NCI-H2081 treated with DMSO at 0.1 percent for 48 hours (cell line): ENCODE data around the gene PDGFRB.
"Not testable (repeated sequence)": the region's sequence is repeated elsewhere in the genome, so short reads cannot be mapped to it uniquely, and the experiment has no call there.

Experiments used
- DNase-seq: peaks from one replicate; lab custom pipeline; 2025; lab: John Stamatoyannopoulos, UW

PDGFRB gene

GRCh38 chr5:150114102-150114641 is 41.5 kb downstream of the PDGFRB start:
- no peak for DNase-seq

- DNase-seq, result no peak
Measured at GRCh38 chr5:150113047-150113744, 42.4 kb downstream of the PDGFRB start.

- DNase-seq, result no peak
Measured at GRCh38 chr5:150112201-150113046, 43.2 kb downstream of the PDGFRB start.

- no peak for DNase-seq
Measured at GRCh38 chr5:150111122-150111521, 44.5 kb downstream of the PDGFRB start.

- DNase-seq, result no peak
Measured at GRCh38 chr5:150109921-150110320, 45.7 kb downstream of the PDGFRB start.

- DNase-seq, result no peak
Measured at GRCh38 chr5:150108711-150109514, 46.7 kb downstream of the PDGFRB start.

GRCh38 chr5:150107909-150108447 is 47.7 kb downstream of the PDGFRB start:
- DNase-seq, result no peak

- no peak for DNase-seq
Measured at GRCh38 chr5:150106674-150107426, 48.8 kb downstream of the PDGFRB start.

- no peak for DNase-seq
Measured at GRCh38 chr5:150105928-150106615, 49.6 kb downstream of the PDGFRB start.

GRCh38 chr5:150104550-150104870 is 51.1 kb downstream of the PDGFRB start:
- DNase-seq, result no peak

GRCh38 chr5:150103678-150104549 is 51.7 kb downstream of the PDGFRB start:
- no peak for DNase-seq

- no peak for DNase-seq
Measured at GRCh38 chr5:150101023-150101422, 54.6 kb downstream of the PDGFRB start.

- DNase-seq, result no peak
Measured at GRCh38 chr5:150097152-150097551, 58.5 kb downstream of the PDGFRB start.

GRCh38 chr5:150092159-150092787 is 63.4 kb downstream of the PDGFRB start:
- DNase-seq, result no peak

GRCh38 chr5:150085950-150086715 is 69.5 kb downstream of the PDGFRB start, which contains the start of gene CSF1R:
Gene CSF1R (minus strand): TSS chr5:150086554. CDS start chr5:150086427, 127 bp downstream.
- DNase-seq, result no peak

- DNase-seq, result no peak
Measured at GRCh38 chr5:150085191-150085912, 70.3 kb downstream of the PDGFRB start.

- not testable (repeated sequence) for DNase-seq
Measured at GRCh38 chr5:150084754-150085153, 70.9 kb downstream of the PDGFRB start.

- no peak for DNase-seq
Measured at GRCh38 chr5:150082889-150083288, 72.8 kb downstream of the PDGFRB start.
